SU-DHL-6 (cell line): ENCODE data around the gene MROH2B.

Source experiments
- H2AFZ ChIP-seq: fragments of 200-600 bp; sonication (generic); 2 replicates; pipeline ENCODE4 v1.6.1; 2014; ENCODE audit warnings: low read depth, mild to moderate bottlenecking, moderate library complexity, mixed read lengths, antibody characterized with exemption, low read length; ENCODE audit not compliant: severe bottlenecking
- H3F3A ChIP-seq: fragments of 200-600 bp; shearing (Covaris generic); 2 replicates; pipeline ENCODE4 v1.6.0; 2016; ENCODE audit warnings: antibody characterized with exemption, mild to moderate bottlenecking; ENCODE audit not compliant: insufficient read depth
- H3K27ac ChIP-seq: fragments of 200-600 bp; sonication (generic); 2 replicates; pipeline ENCODE4 v1.5.1; 2016; ENCODE audit warnings: low read depth, mild to moderate bottlenecking, low read length, moderate library complexity, mixed read lengths
- H3K27me3 ChIP-seq: fragments of 200-600 bp; sonication (generic), shearing (Covaris generic); 2 replicates; pipeline ENCODE4 v1.6.0; 2014; ENCODE audit warnings: mild to moderate bottlenecking, low read length
- H3K36me3 ChIP-seq: fragments of 200-600 bp; sonication (generic); 2 replicates; pipeline ENCODE4 v1.6.1; 2014; ENCODE audit warnings: mild to moderate bottlenecking, low read length, mixed read lengths
- H3K4me2 ChIP-seq: fragments of 300-600, 200-600 bp; shearing (Covaris generic), sonication (generic); 2 replicates; pipeline ENCODE4 v1.6.0; 2014; ENCODE audit warnings: low read length, low read depth, mild to moderate bottlenecking; ENCODE audit not compliant: poor library complexity, severe bottlenecking
- H3K4me3 ChIP-seq: fragments of 200-600 bp; sonication (generic); 2 replicates; pipeline ENCODE4 v1.5.1; 2014; ENCODE audit warnings: antibody characterized with exemption, low read length, mild to moderate bottlenecking, mixed read lengths; ENCODE audit not compliant: insufficient read depth, poor library complexity, severe bottlenecking
- H3K79me2 ChIP-seq: fragments of 200-600 bp; sonication (generic); 2 replicates; pipeline ENCODE4 v1.6.1; 2014; ENCODE audit warnings: mild to moderate bottlenecking, low read length, moderate library complexity; ENCODE audit not compliant: insufficient read depth
- H3K9ac ChIP-seq: fragments of 200-600 bp; sonication (generic); 2 replicates; pipeline ENCODE4 v1.7.0; 2014; ENCODE audit warnings: mild to moderate bottlenecking, low read length
- H3K9me2 ChIP-seq: fragments of 200-600 bp; sonication (generic); replicated peaks from 2 replicates; pipeline ENCODE4 v1.6.1; 2014; ENCODE audit warnings: low read length; ENCODE audit not compliant: insufficient read depth
- H3K9me3 ChIP-seq: fragments of 200-600 bp; sonication (generic); 2 replicates; pipeline ENCODE4 v1.6.1; 2014; ENCODE audit warnings: low read length, mixed read lengths; ENCODE audit not compliant: insufficient read depth
- H4K20me1 ChIP-seq: fragments of 200-600 bp; sonication (generic); 2 replicates; pipeline ENCODE4 v1.6.1; 2014; ENCODE audit warnings: low read depth, mild to moderate bottlenecking, antibody characterized with exemption, low read length, moderate library complexity, mixed read lengths
- EZH2phosphoT487 ChIP-seq: fragments of 200-600 bp; sonication (generic), shearing (Covaris generic); conservative IDR thresholded peaks from 2 replicates; pipeline ENCODE4 v1.6.1; 2018; ENCODE audit warnings: mild to moderate bottlenecking, antibody characterized with exemption, low read length, moderate library complexity, mixed read lengths
- TF ChIP-seq, protein P1 (sequence below): fragments of 200-600 bp; sonication (generic); IDR thresholded peaks from one replicate; pipeline ENCODE4 v1.5.1; 2017; ENCODE audit warnings: antibody characterized with exemption, mild to moderate bottlenecking, low read length, moderate library complexity; ENCODE audit not compliant: insufficient read depth, poor library complexity, severe bottlenecking

Gene MROH2B

DNA sequence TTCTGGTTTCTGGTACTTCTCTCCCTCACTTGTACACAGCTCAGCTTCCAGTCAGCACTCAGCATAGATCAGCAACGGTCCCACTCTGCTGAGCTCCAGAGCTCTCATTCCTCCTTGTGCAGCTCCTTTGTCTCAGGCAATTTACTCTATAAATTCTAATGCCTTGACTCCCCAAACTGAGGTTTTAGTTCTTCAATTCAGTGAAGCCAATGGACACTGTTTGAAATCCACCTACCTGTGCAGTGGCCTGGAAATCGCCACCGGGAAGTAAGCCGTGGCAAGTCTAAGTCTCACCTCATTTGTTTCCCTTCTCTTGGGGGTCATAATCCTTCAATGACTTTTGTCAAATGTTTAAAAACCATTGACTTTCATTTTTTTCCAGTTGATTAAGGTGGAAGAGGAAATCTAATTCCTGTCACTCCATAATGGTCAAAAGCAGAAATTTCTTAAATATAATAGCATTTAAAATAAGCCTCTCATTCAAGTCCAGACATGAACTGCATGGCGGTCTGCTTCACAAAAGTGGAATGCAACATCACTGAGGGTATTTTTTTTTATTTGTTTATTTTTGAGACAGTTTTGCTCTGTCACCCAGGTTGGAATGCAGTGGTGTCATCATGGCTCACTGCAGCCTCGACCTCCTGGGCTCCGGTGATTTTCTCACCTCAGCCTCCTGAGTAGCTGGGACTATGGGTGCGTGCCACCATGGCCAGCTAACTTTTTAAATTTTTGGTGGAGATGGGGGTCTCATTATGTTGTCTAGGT is 82.2 kb downstream of the MROH2B start:
- no peaks in the 10 kb centered on the region for H3K36me3 ChIP-seq
- H3K27ac ChIP-seq: no peak overlapping the region
- no peak overlapping the region for H3K9ac ChIP-seq
- no peaks in the 10 kb centered on the region for H3K9me2 ChIP-seq
- H2AFZ ChIP-seq: no peak overlapping the region
- no peaks in the 10 kb centered on the region for H3K79me2 ChIP-seq
- no peaks in the 10 kb centered on the region for H3F3A ChIP-seq
- no peaks in the 10 kb centered on the region for H3K9me3 ChIP-seq
- H3K27me3 ChIP-seq: no peaks in the 10 kb centered on the region
- H3K4me3 ChIP-seq: no peak overlapping the region
- no peak overlapping the region for H3K4me2 ChIP-seq
- no peaks in the 10 kb centered on the region for H4K20me1 ChIP-seq
- TF ChIP-seq, protein P1, sequence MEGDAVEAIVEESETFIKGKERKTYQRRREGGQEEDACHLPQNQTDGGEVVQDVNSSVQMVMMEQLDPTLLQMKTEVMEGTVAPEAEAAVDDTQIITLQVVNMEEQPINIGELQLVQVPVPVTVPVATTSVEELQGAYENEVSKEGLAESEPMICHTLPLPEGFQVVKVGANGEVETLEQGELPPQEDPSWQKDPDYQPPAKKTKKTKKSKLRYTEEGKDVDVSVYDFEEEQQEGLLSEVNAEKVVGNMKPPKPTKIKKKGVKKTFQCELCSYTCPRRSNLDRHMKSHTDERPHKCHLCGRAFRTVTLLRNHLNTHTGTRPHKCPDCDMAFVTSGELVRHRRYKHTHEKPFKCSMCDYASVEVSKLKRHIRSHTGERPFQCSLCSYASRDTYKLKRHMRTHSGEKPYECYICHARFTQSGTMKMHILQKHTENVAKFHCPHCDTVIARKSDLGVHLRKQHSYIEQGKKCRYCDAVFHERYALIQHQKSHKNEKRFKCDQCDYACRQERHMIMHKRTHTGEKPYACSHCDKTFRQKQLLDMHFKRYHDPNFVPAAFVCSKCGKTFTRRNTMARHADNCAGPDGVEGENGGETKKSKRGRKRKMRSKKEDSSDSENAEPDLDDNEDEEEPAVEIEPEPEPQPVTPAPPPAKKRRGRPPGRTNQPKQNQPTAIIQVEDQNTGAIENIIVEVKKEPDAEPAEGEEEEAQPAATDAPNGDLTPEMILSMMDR: no peak
- no peak for TF ChIP-seq EZH2phosphoT487

DNA sequence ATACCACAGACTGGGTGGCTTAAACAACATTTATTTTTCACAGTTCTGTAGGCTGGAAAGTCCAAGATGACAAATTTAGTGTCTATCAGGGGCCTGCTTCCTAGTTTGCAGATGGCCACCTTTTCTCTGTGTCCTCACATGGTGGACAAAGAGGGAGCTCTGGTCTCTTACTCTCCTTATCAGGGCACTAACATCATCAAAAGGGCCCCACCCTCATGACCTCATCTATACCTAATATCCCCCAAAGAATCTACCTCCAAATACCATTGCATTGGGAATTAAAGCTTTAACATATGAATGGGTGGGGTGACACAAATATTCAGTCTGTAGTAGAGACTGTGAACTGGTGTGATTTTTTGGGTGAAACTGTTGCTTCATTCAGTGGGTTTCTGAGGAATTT is 83.8 kb downstream of the MROH2B start:
- H3F3A ChIP-seq: no peaks in the 10 kb centered on the region
- no peaks in the 10 kb centered on the region for H3K79me2 ChIP-seq
- H3K4me3 ChIP-seq: no peak overlapping the region
- no peaks in the 10 kb centered on the region for H3K27me3 ChIP-seq
- H3K9ac ChIP-seq: no peak overlapping the region
- H3K4me2 ChIP-seq: no peak overlapping the region
- H3K9me3 ChIP-seq: no peaks in the 10 kb centered on the region
- H3K27ac ChIP-seq: no peak overlapping the region
- H3K9me2 ChIP-seq: no peaks in the 10 kb centered on the region
- H4K20me1 ChIP-seq: no peaks in the 10 kb centered on the region
- no peak for TF ChIP-seq EZH2phosphoT487
- TF ChIP-seq, protein P1: no peak
- H2AFZ ChIP-seq: no peak overlapping the region
- H3K36me3 ChIP-seq: no peaks in the 10 kb centered on the region

DNA sequence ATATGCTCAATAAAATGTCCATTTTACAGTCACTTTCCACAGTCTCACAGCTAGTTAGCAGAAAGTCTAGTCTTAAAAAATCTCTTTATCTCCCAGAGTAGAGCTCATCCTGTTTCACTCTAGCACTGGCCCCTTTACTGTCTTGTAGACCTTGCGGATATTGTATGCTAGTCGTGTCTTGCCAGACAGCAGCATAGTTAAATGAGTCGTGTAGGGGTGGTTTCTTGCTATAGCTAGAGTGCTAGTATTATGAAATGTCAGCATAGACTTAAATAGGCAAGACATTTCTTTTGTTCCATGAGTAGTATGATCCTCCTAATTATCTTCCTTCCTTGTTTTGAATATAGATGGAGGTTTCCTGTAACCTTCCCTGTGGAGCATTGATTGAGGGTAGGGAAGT is 84.5 kb downstream of the MROH2B start:
- no peaks in the 10 kb centered on the region for H3K9me3 ChIP-seq
- no peaks in the 10 kb centered on the region for H3F3A ChIP-seq
- TF ChIP-seq, protein P1: no peak
- TF ChIP-seq EZH2phosphoT487: no peak
- no peak overlapping the region for H3K4me3 ChIP-seq
- no peaks in the 10 kb centered on the region for H3K36me3 ChIP-seq
- no peak overlapping the region for H3K4me2 ChIP-seq
- H4K20me1 ChIP-seq: no peaks in the 10 kb centered on the region
- no peak overlapping the region for H3K27ac ChIP-seq
- no peak overlapping the region for H2AFZ ChIP-seq
- H3K79me2 ChIP-seq: no peaks in the 10 kb centered on the region
- no peak overlapping the region for H3K9ac ChIP-seq
- H3K9me2 ChIP-seq: no peaks in the 10 kb centered on the region
- H3K27me3 ChIP-seq: no peaks in the 10 kb centered on the region
